ENCODE results near the gene SSR4.

The SSR4 gene

GRCh38 chrX:153766871-153767673 is 27.4 kb upstream of the SSR4 start:
- Histone ChIP-seq H3K9me3 (ENCODE audit: control insufficient read depth, insufficient read depth, low read depth, low read length) (no peaks in the 10 kb centered on the region), H3K27ac (ENCODE audit: extremely low read depth, low read depth, low read length) (no peak overlapping the region), H3K4me1 (ENCODE audit: control insufficient read depth, insufficient read depth, low read length) (0 out of 2 replicates have a peak, but pooled peaks cover 3% of the 10 kb centered on the region), H3K4me3 (ENCODE audit: low read depth, low read length) (no peak overlapping the region), H3K36me3 (ENCODE audit: control insufficient read depth in 2 of 2, insufficient read depth in 1 of 2, low read length in 2 of 2) (no peaks in the 10 kb centered on the region)
- TF ChIP-seq ZFHX2 (tag by site-specific recombination; conservative IDR thresholded peaks at IDR 0.05) = peak; percentile 31; the same call in 1 of the 2 replicates
- TF ChIP-seq HIC1 (tag by site-specific recombination; IDR thresholded peaks at IDR 0.05) = peak; percentile 10; the same call in 1 of the 2 replicates
- no peak for TF ChIP-seq ZNF18 (tag by site-specific recombination; IDR thresholded peaks at IDR 0.05)
- TF ChIP-seq EGR2 (tag by site-specific recombination; IDR thresholded peaks at IDR 0.05; ENCODE audit: low read depth) = peak; percentile 13; the same call in 1 of the 2 replicates
- TF ChIP-seq ZNF776 (tag by site-specific recombination; IDR thresholded peaks at IDR 0.05; ENCODE audit: borderline replicate concordance) = no peak
- POLR2A ChIA-PET = interaction anchor here (0.5 to 1.7 kb wide), 7 partner anchors 15 to 204 kb away, joined by 3 to 12 read pairs (median 4); partner anchors contain the start of genes IDH3G, SRPK3 and SSR4
- CTCF ChIA-PET = interaction anchor here (0.6 to 6.5 kb wide), 9 partner anchors 14 to 228 kb away, joined by 3 to 63 read pairs (median 3); no protein-coding TSS in a partner anchor

GRCh38 chrX:153767674-153768055 is 26.8 kb upstream of the SSR4 start:
- ChIA-PET CTCF (interaction anchor here (0.8 to 6.5 kb wide), 4 partner anchors 10 to 180 kb away, joined by 4 to 63 read pairs (median 4); no protein-coding TSS in a partner anchor), POLR2A (interaction anchor here (0.8 kb wide), 1 partner anchor 14 kb away, joined by 3 read pairs; no protein-coding TSS in a partner anchor)
- TF ChIP-seq REST (tag by site-specific recombination; IDR thresholded peaks at IDR 0.05) (peak; percentile 57), ZNF777 (tag by site-specific recombination; IDR thresholded peaks at IDR 0.05; ENCODE audit: borderline replicate concordance) (no peak), ZNF248 (tag by site-specific recombination; IDR thresholded peaks at IDR 0.05) (no peak), ZNF596 (tag by site-specific recombination; IDR thresholded peaks at IDR 0.05) (no peak), ZNF211 (tag by site-specific recombination; IDR thresholded peaks at IDR 0.05; ENCODE audit: low read depth) (no peak), KLF7 (tag by site-specific recombination; IDR thresholded peaks at IDR 0.05; ENCODE audit: borderline replicate concordance) (no peak), ZNF830 (tag by site-specific recombination; IDR thresholded peaks at IDR 0.05; ENCODE audit: low read depth) (no peak)
- 0 out of 2 replicates have a peak, but pooled peaks cover 3% of the 10 kb centered on the region for H3K4me1 ChIP-seq (ENCODE audit: control insufficient read depth, insufficient read depth, low read length)
- no peaks in the 10 kb centered on the region for H3K36me3 ChIP-seq (ENCODE audit: control insufficient read depth in 2 of 2, insufficient read depth in 1 of 2, low read length in 2 of 2)
- H3K4me3 ChIP-seq (ENCODE audit: low read depth, low read length) = no peak overlapping the region
- H3K27ac ChIP-seq (ENCODE audit: extremely low read depth, low read depth, low read length) = no peak overlapping the region
- no peaks in the 10 kb centered on the region for H3K9me3 ChIP-seq (ENCODE audit: control insufficient read depth, insufficient read depth, low read depth, low read length)
